A549 (cell line): Measurements from ENCODE around the gene CLDN1. TPM values are rescaled to one million over a fixed set of nuclear protein-coding genes. Genes with fewer than 3 reads are reported as not detected.

Source experiments
- ATAC-seq, 2 experiments: fragments of 200-7000 bp in 1 of 2; fragments of >200 bp in 1 of 2; cut with Nextera tagmentation in 1 of 2; cut with Tn5 transposase in 1 of 2; 3 replicates each; pipeline versions ENCODE4 v1.8.0 to v1.9.1; 2018 to 2020; ENCODE audit warnings: mild to moderate bottlenecking in 1 of 2, moderate library complexity in 1 of 2
- CTCF ChIA-PET: fragments of 300-600 bp; sonication (Branson Sonifier 250); formaldehyde crosslinking; extraction: SDS; loops from one replicate; lab custom pipeline; 2021; ENCODE audit warnings: antibody characterized with exemption, inconsistent platforms; lab: Yijun Ruan, JAX
- POLR2A ChIA-PET: fragments of 350-600 bp; formaldehyde crosslinking; extraction: SDS; loops from one replicate; lab custom pipeline; 2021; ENCODE audit warnings: antibody characterized with exemption, inconsistent platforms; lab: Yijun Ruan, JAX
- DNase-seq, 2 experiments: peaks; one replicate each; pipeline versions ENCODE4 v3.0.0 to v3.0.0-alpha.2; 2011 to 2016; ENCODE audit warnings: low read depth in 1 of 2, low spot score in 1 of 2
- FAIRE-seq: peaks from 2 replicates; lab custom pipeline; 2011; peaks lifted over from hg19 to GRCh38; lab: Jason Lieb, UNC
- H3K27ac ChIP-seq, 2 experiments: fragments of >200 bp; sonication (Bioruptor Twin); formaldehyde crosslinking; 3 replicates each; pipeline ENCODE4 v1.5.1; 2016 to 2017
- H3K4me1 ChIP-seq: fragments of >200 bp; sonication (Bioruptor Twin); formaldehyde crosslinking; 3 replicates; pipeline ENCODE4 v1.6.1; 2016
- H3K4me2 ChIP-seq: fragments of >200 bp; sonication (Bioruptor Twin); formaldehyde crosslinking; 3 replicates; pipeline ENCODE4 v1.6.1; 2016
- H3K4me3 ChIP-seq: fragments of >200 bp; sonication (Bioruptor Twin); formaldehyde crosslinking; 3 replicates; pipeline ENCODE4 v1.5.1; 2016
- H3K9me3 ChIP-seq: fragments of >200 bp; sonication (Bioruptor Twin); formaldehyde crosslinking; 3 replicates; pipeline ENCODE4 v1.6.1; 2016
- CHD2 ChIP-seq: fragments of 150-350 bp; IDR thresholded peaks from 2 replicates; pipeline ENCODE4 v1.6.1; 2014; ENCODE audit warnings: low read length; ENCODE audit not compliant: partially characterized antibody
- CHD4 ChIP-seq: fragments of 200-600 bp; sonication (generic); IDR thresholded peaks from 2 replicates; pipeline ENCODE4 v1.6.1; 2016; ENCODE audit warnings: antibody characterized with exemption, mild to moderate bottlenecking, borderline replicate concordance
- ESRRA ChIP-seq: fragments of 150-350 bp; IDR thresholded peaks from 2 replicates; pipeline ENCODE4 v1.6.1; 2014; ENCODE audit warnings: mild to moderate bottlenecking, low read length, borderline replicate concordance
- FOSL2 ChIP-seq, 2 experiments: fragments of 450-650 bp in 1 of 2; fragments of >200 bp in 1 of 2; sonication (Bioruptor Twin) in 1 of 2; formaldehyde crosslinking; IDR thresholded peaks; 2 replicates each; pipeline versions ENCODE4 v1.5.0 to v1.6.1; 2016 to 2020; ENCODE audit warnings: mild to moderate bottlenecking in 1 of 2, moderate library complexity in 1 of 2
- FOXS1 ChIP-seq: fragments of 250-450 bp; sonication (Bioruptor Pico); IDR thresholded peaks from 2 replicates; pipeline ENCODE4 v1.5.0; 2020; ENCODE audit warnings: mild to moderate bottlenecking, moderate library complexity
- HEYL ChIP-seq: fragments of 250-450 bp; sonication (Bioruptor Pico); IDR thresholded peaks from 2 replicates; pipeline ENCODE4 v1.8.0; 2021; ENCODE audit warnings: mild to moderate bottlenecking, moderate library complexity
- HOXA7 ChIP-seq: fragments of 250-450 bp; sonication (Bioruptor Pico); IDR thresholded peaks from 2 replicates; pipeline ENCODE4 v1.5.0; 2020; ENCODE audit warnings: mild to moderate bottlenecking, moderate library complexity
- HOXB5 ChIP-seq: fragments of 250-450 bp; sonication (Bioruptor Pico); IDR thresholded peaks from 2 replicates; pipeline ENCODE4 v1.5.0; 2020; ENCODE audit warnings: mild to moderate bottlenecking, moderate library complexity
- MAFK ChIP-seq: fragments of 450-650 bp; IDR thresholded peaks from 2 replicates; pipeline ENCODE4 v1.6.1; 2014; ENCODE audit not compliant: partially characterized antibody
- MAZ ChIP-seq: fragments of 150-350 bp; IDR thresholded peaks from 2 replicates; pipeline ENCODE4 v1.6.1; 2014; ENCODE audit warnings: antibody characterized with exemption, low read depth, low read length, borderline replicate concordance
- MYC ChIP-seq: IDR thresholded peaks from 2 replicates; pipeline ENCODE4 v1.6.1; 2012; ENCODE audit warnings: mild to moderate bottlenecking, inconsistent platforms, low read length, improper control_type of control experiment, borderline replicate concordance
- NR3C1 ChIP-seq: fragments of >200 bp; sonication (Bioruptor Twin); formaldehyde crosslinking; IDR thresholded peaks from 3 replicates; pipeline ENCODE4 v1.6.1; 2017
- PHF8 ChIP-seq: fragments of 200-600 bp; sonication (generic); IDR thresholded peaks from 2 replicates; pipeline ENCODE4 v1.6.1; 2016; ENCODE audit warnings: low read depth, mild to moderate bottlenecking, antibody characterized with exemption, moderate library complexity, borderline replicate concordance
- POLR2A ChIP-seq: IDR thresholded peaks from 2 replicates; pipeline ENCODE4 v1.6.1; 2012; ENCODE audit warnings: mild to moderate bottlenecking, low read length
- RAD21 ChIP-seq, 2 experiments: fragments of >200 bp in 1 of 2; sonication (Bioruptor Twin) in 1 of 2; formaldehyde crosslinking in 1 of 2; IDR thresholded peaks in 1 of 2; conservative IDR thresholded peaks in 1 of 2; 2 replicates in 1 of 2; 3 replicates in 1 of 2; pipeline ENCODE4 v1.6.1; 2012 to 2018; ENCODE audit warnings: inconsistent platforms in 1 of 2
- RFX5 ChIP-seq: fragments of 450-650 bp; IDR thresholded peaks from 2 replicates; pipeline ENCODE4 v1.7.1; 2014; ENCODE audit warnings: antibody characterized with exemption, mild to moderate bottlenecking, moderate library complexity
- SREBF2 ChIP-seq: fragments of 450-650 bp; IDR thresholded peaks from 2 replicates; pipeline ENCODE4 v1.6.1; 2014; ENCODE audit warnings: mild to moderate bottlenecking, moderate library complexity
- TFCP2L1 ChIP-seq: fragments of 250-450 bp; sonication (Bioruptor Pico); IDR thresholded peaks from 2 replicates; pipeline ENCODE4 v1.5.0; 2021; ENCODE audit warnings: mild to moderate bottlenecking
- WGBS: methylation state at CpG from one replicate; pipeline ENCODE4 v1.1.6; 2017; ENCODE audit errors: missing lambda C conversion rate; 5-methylcytosine and 5-hydroxymethylcytosine counted together
- polyA plus RNA-seq, 4 experiments: library from polyadenylated mRNA; depleted of rRNA in 3 of 4; stranded (reverse); fragments of >200 nt; fragmentation: RNase III in 1 of 4; extraction: RNeasy Plus Mini Kit Qiagen cat#74134 plus additional on column Dnase treatment in 1 of 4; gene quantifications; 2 replicates in 3 of 4; 3 replicates in 1 of 4; pipeline ENCODE4 v1.2.3, GENCODE V29; 2011 to 2017
- TF ChIP-seq, protein P1 (sequence below): IDR thresholded peaks from 2 replicates; pipeline ENCODE4 v1.6.1; 2012
- TF ChIP-seq, protein P2 (sequence below): fragments of >200 bp; sonication (Bioruptor Twin); formaldehyde crosslinking; IDR thresholded peaks from 3 replicates; pipeline ENCODE4 v1.5.1; 2016
- TF ChIP-seq, protein P3 (sequence below): fragments of 250-450 bp; sonication (Bioruptor Pico); IDR thresholded peaks from 2 replicates; pipeline ENCODE4 v1.5.0; 2020; ENCODE audit warnings: low read depth, mild to moderate bottlenecking, moderate library complexity
- TF ChIP-seq, protein P4 (sequence below): fragments of >200 bp; sonication (Bioruptor Twin); formaldehyde crosslinking; IDR thresholded peaks from 2 replicates; pipeline ENCODE4 v1.6.1; 2016
- TF ChIP-seq, protein P5 (sequence below): fragments of 200-600 bp; sonication (generic); IDR thresholded peaks from 2 replicates; pipeline ENCODE4 v1.6.1; 2016; ENCODE audit warnings: antibody characterized with exemption, mild to moderate bottlenecking, moderate library complexity
- TF ChIP-seq, protein P6 (sequence below): IDR thresholded peaks from 2 replicates; pipeline ENCODE4 v1.6.1; 2012; ENCODE audit warnings: low read depth, borderline replicate concordance

The CLDN1 gene
- polyA plus RNA-seq, 2 of the 4 experiments (the other 2 are of a cell fraction) = 33.7 to 142 TPM

DNA sequence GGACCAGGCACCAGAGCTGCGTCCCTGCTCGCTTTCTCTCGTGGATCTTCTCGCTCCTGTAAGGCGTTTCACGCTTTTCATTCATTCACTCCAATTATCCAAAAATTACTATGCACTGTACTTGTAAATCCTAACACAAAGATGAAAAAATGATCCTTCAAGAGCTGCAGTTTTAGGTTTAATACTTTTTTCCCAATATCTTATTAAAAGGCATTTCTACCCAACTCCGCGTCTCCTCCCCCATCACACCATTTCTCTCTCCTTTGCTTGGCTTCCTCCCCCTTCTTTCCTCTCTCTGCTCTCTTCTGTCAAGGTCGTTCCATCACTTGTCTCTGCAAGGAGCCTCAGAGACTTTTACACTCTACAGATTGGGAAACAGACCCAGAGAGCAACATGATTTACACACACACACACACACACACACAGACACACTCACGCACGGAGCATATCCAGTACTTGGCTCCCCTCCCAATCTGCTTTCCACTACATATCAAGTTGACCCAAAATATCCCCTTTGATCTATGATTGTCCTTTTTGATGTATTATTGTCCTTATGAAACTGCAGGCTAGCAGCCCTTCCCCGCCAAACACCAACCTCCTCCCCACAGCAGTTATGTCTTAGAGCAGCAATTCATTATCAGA lies 479 bp upstream of the CLDN1 start:
- H3K4me1 ChIP-seq = peaks cover 30% of the 10 kb centered on the region; the same call in 2 of the 3 replicates
- H3K4me3 ChIP-seq = peak overlapping the region; percentile 81
- POLR2A ChIA-PET = interaction anchor here (0.6 to 3.5 kb wide), 15 partner anchors 15 to 362 kb away, joined by 3 to 27 read pairs (median 5); partner anchors contain the start of gene IL1RAP
- DNase-seq (no peak), ATAC-seq (0 out of 6 replicates have a peak, but pooled peaks have one; percentile 9 to 46), FAIRE-seq (no peak)
- CTCF ChIA-PET = interaction anchor here (0.5 to 4.4 kb wide), 56 partner anchors 9 to 368 kb away, joined by 3 to 105 read pairs (median 4); partner anchors contain the start of genes CLDN16 and IL1RAP
- H3K9me3 ChIP-seq = no peaks in the 10 kb centered on the region
- WGBS = 5% methylated on average over 12 of the region's 12 CpGs
- H3K27ac ChIP-seq = peak overlapping the region; percentile 87 to 90
- H3K4me2 ChIP-seq = peak overlapping the region; percentile 98
- TF ChIP-seq, protein P1, sequence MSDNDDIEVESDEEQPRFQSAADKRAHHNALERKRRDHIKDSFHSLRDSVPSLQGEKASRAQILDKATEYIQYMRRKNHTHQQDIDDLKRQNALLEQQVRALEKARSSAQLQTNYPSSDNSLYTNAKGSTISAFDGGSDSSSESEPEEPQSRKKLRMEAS = no peak
- TF ChIP-seq FOXS1 (CRISPR knock-in tag) (no peak), TFCP2L1 (no peak), MYC (no peak), RAD21 (conservative IDR thresholded peaks at IDR 0.05 in 1 of 2, IDR thresholded peaks at IDR 0.05 in 1 of 2) (no peak), HOXA7 (CRISPR knock-in tag) (no peak), HEYL (CRISPR knock-in tag) (no peak), HOXB5 (CRISPR knock-in tag) (no peak), CHD4 (no peak), SREBF2 (no peak), PHF8 (no peak), POLR2A (no peak)
- TF ChIP-seq, protein P2, sequence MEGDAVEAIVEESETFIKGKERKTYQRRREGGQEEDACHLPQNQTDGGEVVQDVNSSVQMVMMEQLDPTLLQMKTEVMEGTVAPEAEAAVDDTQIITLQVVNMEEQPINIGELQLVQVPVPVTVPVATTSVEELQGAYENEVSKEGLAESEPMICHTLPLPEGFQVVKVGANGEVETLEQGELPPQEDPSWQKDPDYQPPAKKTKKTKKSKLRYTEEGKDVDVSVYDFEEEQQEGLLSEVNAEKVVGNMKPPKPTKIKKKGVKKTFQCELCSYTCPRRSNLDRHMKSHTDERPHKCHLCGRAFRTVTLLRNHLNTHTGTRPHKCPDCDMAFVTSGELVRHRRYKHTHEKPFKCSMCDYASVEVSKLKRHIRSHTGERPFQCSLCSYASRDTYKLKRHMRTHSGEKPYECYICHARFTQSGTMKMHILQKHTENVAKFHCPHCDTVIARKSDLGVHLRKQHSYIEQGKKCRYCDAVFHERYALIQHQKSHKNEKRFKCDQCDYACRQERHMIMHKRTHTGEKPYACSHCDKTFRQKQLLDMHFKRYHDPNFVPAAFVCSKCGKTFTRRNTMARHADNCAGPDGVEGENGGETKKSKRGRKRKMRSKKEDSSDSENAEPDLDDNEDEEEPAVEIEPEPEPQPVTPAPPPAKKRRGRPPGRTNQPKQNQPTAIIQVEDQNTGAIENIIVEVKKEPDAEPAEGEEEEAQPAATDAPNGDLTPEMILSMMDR = no peak; the same call in 1 of the 3 replicates
- TF ChIP-seq, protein P3, sequence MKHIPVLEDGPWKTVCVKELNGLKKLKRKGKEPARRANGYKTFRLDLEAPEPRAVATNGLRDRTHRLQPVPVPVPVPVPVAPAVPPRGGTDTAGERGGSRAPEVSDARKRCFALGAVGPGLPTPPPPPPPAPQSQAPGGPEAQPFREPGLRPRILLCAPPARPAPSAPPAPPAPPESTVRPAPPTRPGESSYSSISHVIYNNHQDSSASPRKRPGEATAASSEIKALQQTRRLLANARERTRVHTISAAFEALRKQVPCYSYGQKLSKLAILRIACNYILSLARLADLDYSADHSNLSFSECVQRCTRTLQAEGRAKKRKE (CRISPR knock-in tag) = no peak

DNA sequence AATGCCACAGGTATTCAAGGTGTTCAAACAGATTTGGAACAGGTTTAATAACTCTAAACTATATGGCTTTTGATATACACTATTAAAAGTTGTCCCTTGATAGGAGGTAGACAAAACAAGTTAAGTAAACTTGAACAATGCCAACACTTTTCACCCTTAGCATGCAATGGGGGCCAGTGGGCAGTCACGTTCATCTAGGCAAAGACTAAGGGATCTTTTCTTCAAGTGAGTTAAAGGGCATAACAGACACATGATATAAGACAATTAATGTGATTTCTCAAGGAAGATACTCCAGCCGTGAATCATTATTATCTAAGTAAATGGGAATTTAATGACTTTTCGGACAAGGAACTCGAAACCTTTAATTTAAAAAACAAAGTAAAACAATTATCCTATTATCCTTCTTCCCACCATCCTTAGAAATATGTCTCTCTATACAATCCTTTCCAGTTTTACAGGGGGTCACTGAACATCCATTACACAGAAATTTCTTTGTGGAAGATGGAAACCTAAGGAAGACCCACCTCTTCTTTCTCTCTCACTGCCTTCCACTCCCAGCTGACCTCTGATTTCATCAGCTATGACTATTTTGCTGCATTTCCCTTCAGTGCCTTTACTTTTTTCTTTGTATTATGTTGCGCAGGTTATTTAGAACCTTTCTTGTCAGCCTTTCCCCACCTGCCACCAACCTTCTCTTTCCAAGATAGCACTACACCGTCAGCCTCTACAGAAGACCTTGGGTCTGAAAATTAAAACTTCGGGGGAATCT lies 1.5 kb downstream of the CLDN1 start:
- H3K27ac ChIP-seq = peak overlapping the region; percentile 87 to 90
- peak overlapping the region; percentile 81 for H3K4me3 ChIP-seq
- H3K4me1 ChIP-seq = peaks cover 35% of the 10 kb centered on the region; the same call in 2 of the 3 replicates
- 5% methylated on average over 7 of the region's 7 CpGs for WGBS
- CTCF ChIA-PET = interaction anchor here (1.0 to 4.0 kb wide), 15 partner anchors 7 to 360 kb away, joined by 3 to 105 read pairs (median 9); no protein-coding TSS in a partner anchor
- no peak for DNase-seq
- POLR2A ChIA-PET = interaction anchor here (1.0 to 3.5 kb wide), 6 partner anchors 14 to 194 kb away, joined by 3 to 27 read pairs (median 8); partner anchors contain the start of gene IL1RAP
- H3K9me3 ChIP-seq = no peaks in the 10 kb centered on the region
- ATAC-seq = no peak
- no peak for FAIRE-seq
- H3K4me2 ChIP-seq = peak overlapping the region; percentile 98
- TF ChIP-seq ESRRA (no peak), MAZ (no peak), NR3C1 (no peak), RFX5 (no peak), FOSL2 (IDR thresholded peaks at IDR 0.05) (no peak), FOSL2 (CRISPR knock-in tag; IDR thresholded peaks at IDR 0.05) (no peak), HOXA7 (CRISPR knock-in tag) (no peak), CHD2 (no peak), MAFK (no peak)
- TF ChIP-seq, protein P2 = no peak
- TF ChIP-seq, protein P4, sequence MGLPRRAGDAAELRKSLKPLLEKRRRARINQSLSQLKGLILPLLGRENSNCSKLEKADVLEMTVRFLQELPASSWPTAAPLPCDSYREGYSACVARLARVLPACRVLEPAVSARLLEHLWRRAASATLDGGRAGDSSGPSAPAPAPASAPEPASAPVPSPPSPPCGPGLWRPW = no peak
- TF ChIP-seq, protein P5, sequence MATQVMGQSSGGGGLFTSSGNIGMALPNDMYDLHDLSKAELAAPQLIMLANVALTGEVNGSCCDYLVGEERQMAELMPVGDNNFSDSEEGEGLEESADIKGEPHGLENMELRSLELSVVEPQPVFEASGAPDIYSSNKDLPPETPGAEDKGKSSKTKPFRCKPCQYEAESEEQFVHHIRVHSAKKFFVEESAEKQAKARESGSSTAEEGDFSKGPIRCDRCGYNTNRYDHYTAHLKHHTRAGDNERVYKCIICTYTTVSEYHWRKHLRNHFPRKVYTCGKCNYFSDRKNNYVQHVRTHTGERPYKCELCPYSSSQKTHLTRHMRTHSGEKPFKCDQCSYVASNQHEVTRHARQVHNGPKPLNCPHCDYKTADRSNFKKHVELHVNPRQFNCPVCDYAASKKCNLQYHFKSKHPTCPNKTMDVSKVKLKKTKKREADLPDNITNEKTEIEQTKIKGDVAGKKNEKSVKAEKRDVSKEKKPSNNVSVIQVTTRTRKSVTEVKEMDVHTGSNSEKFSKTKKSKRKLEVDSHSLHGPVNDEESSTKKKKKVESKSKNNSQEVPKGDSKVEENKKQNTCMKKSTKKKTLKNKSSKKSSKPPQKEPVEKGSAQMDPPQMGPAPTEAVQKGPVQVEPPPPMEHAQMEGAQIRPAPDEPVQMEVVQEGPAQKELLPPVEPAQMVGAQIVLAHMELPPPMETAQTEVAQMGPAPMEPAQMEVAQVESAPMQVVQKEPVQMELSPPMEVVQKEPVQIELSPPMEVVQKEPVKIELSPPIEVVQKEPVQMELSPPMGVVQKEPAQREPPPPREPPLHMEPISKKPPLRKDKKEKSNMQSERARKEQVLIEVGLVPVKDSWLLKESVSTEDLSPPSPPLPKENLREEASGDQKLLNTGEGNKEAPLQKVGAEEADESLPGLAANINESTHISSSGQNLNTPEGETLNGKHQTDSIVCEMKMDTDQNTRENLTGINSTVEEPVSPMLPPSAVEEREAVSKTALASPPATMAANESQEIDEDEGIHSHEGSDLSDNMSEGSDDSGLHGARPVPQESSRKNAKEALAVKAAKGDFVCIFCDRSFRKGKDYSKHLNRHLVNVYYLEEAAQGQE = no peak
- TF ChIP-seq, protein P6, sequence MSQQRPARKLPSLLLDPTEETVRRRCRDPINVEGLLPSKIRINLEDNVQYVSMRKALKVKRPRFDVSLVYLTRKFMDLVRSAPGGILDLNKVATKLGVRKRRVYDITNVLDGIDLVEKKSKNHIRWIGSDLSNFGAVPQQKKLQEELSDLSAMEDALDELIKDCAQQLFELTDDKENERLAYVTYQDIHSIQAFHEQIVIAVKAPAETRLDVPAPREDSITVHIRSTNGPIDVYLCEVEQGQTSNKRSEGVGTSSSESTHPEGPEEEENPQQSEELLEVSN = no peak
